GM12874 (cell line): ENCODE results near the gene ZNF622.

Experiments
- TF ChIP-seq, protein P1 (sequence below): IDR thresholded peaks from 2 replicates; pipeline ENCODE4 v1.5.1; 2011; ENCODE audit warnings: low read depth, mild to moderate bottlenecking, control low read depth, low read length, moderate library complexity; ENCODE audit not compliant: insufficient read depth

Gene ZNF622

DNA sequence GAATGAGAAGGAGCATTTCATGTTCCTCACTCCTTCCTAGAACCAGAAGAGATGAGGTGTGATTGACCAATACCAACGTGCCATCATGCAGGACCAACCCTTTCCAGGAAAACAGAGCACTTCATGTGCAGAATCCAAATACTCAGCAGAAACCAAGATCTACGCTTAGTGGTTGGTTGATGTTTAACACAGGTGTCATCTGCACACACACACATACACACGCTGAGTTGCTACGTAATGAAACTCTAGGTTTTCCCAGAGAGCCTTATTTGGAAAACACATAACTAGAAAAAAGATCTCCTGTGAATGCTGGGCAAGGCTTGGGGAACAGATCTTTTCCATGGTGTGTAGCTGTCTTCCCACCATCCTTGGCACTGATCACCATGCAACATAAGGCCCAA lies 21.1 kb upstream of the ZNF622 start:
- TF ChIP-seq, protein P1, sequence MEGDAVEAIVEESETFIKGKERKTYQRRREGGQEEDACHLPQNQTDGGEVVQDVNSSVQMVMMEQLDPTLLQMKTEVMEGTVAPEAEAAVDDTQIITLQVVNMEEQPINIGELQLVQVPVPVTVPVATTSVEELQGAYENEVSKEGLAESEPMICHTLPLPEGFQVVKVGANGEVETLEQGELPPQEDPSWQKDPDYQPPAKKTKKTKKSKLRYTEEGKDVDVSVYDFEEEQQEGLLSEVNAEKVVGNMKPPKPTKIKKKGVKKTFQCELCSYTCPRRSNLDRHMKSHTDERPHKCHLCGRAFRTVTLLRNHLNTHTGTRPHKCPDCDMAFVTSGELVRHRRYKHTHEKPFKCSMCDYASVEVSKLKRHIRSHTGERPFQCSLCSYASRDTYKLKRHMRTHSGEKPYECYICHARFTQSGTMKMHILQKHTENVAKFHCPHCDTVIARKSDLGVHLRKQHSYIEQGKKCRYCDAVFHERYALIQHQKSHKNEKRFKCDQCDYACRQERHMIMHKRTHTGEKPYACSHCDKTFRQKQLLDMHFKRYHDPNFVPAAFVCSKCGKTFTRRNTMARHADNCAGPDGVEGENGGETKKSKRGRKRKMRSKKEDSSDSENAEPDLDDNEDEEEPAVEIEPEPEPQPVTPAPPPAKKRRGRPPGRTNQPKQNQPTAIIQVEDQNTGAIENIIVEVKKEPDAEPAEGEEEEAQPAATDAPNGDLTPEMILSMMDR = no peak

DNA sequence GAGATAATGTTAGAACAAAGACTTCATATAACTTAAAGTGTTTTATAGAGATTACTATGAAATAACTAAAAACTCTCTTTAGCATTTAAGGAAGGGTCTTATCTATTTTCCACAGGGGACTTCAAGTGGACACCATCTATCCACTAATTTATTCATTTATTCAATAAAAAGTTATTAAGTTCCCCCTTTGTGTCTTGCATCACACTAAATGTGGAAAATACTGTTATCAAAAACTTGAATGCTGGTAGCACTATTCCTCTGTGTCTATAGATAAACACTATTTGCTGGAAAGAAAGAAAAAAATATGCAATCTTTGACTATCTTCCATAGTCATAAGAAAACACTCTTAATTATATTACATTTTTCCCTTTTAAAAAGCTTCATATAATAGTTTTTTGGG lies 20.1 kb upstream of the ZNF622 start:
- TF ChIP-seq, protein P1 = no peak

DNA sequence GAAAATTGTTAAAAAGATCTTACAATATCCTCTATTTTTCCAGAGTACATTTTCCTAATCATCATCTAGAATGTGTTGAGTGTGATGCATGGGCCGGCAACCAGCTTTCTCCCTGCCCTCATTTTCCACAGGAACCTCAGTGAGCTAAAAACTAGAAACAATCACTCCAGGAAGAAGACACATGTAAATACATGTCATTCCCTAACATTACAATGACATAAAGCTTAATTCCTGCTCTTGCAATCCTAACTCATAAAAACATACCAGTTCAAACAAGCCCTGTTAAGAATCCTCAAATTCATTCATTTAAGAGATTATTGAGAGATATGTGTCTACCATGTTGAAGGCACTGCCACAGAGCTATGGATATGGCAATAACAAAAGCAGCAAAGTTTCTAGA lies 18.5 kb upstream of the ZNF622 start:
- TF ChIP-seq, protein P1 = no peak

DNA sequence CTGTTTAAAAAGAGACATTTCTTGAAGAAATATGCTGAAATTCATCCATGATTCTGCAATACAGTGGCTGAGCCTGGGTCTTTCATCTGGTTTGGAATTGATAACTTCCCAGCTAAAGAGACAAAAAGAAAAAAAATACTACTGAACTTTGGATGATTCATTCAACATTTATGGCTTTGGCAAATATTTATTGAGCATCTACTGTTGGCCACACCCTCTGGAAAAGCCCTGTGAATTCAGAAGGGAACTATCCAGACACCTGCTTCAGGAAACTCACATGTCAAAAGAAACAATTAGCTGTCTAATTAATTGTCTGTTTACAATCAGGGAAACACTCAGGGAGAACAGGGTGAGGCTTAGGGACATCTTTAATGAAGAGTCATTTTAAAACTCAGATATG lies 17.8 kb upstream of the ZNF622 start:
- TF ChIP-seq, protein P1 = no peak

DNA sequence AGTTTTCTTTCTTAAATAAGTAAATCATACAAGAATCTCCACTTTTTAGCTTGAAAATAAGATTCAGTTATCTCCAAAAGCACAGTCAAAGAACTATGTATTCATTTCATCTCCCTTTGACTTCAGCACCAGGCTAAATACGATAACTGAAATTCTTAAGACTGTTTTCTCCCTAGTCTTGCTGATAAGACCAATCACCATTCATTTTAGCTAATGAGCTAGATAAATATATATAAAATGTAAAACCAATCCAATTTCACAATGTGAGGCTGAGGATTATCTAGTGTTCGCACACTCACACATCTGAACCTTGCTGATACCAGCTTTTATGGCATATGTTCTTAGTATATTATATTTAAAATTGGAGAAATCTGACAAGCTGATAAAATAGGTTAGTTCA lies 17.3 kb upstream of the ZNF622 start:
- TF ChIP-seq, protein P1 = no peak

DNA sequence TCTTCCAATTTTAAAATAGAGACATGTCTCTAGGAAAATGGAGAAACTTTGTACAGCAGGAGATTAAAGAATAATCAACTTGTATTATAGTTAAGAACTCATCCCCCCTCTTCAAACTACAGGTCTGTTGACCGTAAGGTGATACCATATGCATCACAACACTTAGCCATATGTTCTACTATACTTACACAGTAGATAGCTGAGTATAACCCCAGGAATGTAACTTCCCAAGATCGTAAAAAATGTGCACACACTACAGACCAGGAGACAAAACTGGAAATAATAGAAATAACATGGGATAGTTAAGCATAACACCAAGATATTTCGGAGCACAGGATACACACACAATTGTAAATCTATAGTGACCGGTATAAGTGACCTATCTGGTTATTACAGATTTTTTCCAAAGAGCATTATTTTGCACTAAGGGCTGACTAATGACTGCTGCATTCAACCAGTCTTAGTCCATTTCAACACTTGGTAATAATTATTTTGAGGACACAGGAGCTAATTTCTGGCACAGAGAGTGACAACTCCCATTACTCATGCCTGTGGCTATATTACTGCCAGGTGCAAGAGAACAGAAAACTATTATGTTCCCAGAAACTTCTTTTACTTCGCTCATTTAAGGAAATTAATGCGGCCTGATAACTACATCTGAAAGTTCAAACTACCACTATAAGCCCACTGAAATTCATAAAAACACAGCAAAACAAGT lies 15.4 kb upstream of the ZNF622 start:
- TF ChIP-seq, protein P1 = no peak

DNA sequence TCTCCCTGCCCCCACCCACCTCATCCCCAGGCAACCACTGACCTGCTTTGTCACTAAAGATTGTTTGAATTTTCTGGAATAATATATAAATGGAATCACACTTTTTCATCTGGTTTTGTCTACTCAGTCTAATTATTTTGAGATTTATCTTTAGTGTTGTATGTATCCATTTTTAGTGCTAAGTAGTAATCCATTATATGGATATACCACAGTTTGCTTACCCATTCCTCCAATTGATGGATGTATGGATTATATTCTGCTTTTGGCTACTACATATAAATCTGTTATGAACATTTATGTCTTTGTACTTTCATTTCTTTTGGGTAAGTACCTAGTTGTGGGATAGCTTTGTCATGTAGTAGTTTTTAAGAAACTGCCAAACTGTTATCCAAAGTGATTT lies 14.5 kb upstream of the ZNF622 start:
- TF ChIP-seq, protein P1 = no peak
